HG02759 (cell line): ENCODE results near the gene HRCT1.
"Not testable (repeated sequence)": the region's sequence is repeated elsewhere in the genome, so short reads cannot be mapped to it uniquely, and the experiment has no call there.

Experiments
- ATAC-seq: cut with Tn5 transposase; IDR thresholded peaks from one replicate; pipeline ENCODE4 v1.9.1; 2021; ENCODE audit warnings: mild to moderate bottlenecking, moderate library complexity; ENCODE audit not compliant: unreplicated experiment

Gene HRCT1

GRCh38 chr9:35915681-35916294, 9.8 kb downstream of the HRCT1 start:
- no peak for ATAC-seq

- ATAC-seq: no peak
These were observed 11.3 kb downstream of the HRCT1 start for GRCh38 chr9:35917261-35917660.

- no peak for ATAC-seq
These were observed 12.8 kb downstream of the HRCT1 start for GRCh38 chr9:35918780-35919179.

- ATAC-seq: no peak
These were observed 13.4 kb downstream of the HRCT1 start for GRCh38 chr9:35919212-35920008.

- ATAC-seq: no peak
These were observed 14.1 kb downstream of the HRCT1 start for GRCh38 chr9:35920051-35920620.

- no peak for ATAC-seq
These were observed 17.6 kb downstream of the HRCT1 start for GRCh38 chr9:35923598-35923926.

- no peak for ATAC-seq
These were observed 18.1 kb downstream of the HRCT1 start for GRCh38 chr9:35923927-35924763.

GRCh38 chr9:35928591-35929452, 22.8 kb downstream of the HRCT1 start:
- ATAC-seq: no peak

- no peak for ATAC-seq
These were observed 23.4 kb downstream of the HRCT1 start for GRCh38 chr9:35929453-35929718.

- ATAC-seq: no peak
These were observed 24.5 kb downstream of the HRCT1 start for GRCh38 chr9:35930521-35930920.

GRCh38 chr9:35930989-35931388, 25.0 kb downstream of the HRCT1 start:
- no peak for ATAC-seq

GRCh38 chr9:35932735-35933134, 26.7 kb downstream of the HRCT1 start:
- ATAC-seq: no peak

GRCh38 chr9:35933550-35934067, 27.6 kb downstream of the HRCT1 start:
- no peak for ATAC-seq

- not testable (repeated sequence) for ATAC-seq
These were observed 28.1 kb downstream of the HRCT1 start for GRCh38 chr9:35934069-35934468.

GRCh38 chr9:35935261-35935660, 29.3 kb downstream of the HRCT1 start:
- no peak for ATAC-seq

- no peak for ATAC-seq
These were observed 29.9 kb downstream of the HRCT1 start for GRCh38 chr9:35935755-35936509.

GRCh38 chr9:35937227-35937626, 31.2 kb downstream of the HRCT1 start:
- ATAC-seq: no peak

GRCh38 chr9:35938474-35939356, 32.7 kb downstream of the HRCT1 start:
- no peak for ATAC-seq
